ENCODE measurements around the gene EMC10.
"Not testable (repeated sequence)": the region's sequence is repeated elsewhere in the genome, so short reads cannot be mapped to it uniquely, and the experiment has no call there.

The EMC10 gene

GRCh38 chr19:50476224-50476906 lies at the start of gene EMC10, which contains the start of gene GARIN5A:
TSS of gene EMC10 (plus strand) at chr19:50476507. CDS start at chr19:50476545, 38 bp downstream.
TSS of gene GARIN5A (minus strand) at chr19:50476848. CDS start at chr19:50476388, 460 bp downstream.
- peak; percentile 93 to 95 for DNase-seq (ENCODE audit: low read depth in 2 of 2)

GRCh38 chr19:50427318-50427925 lies 48.9 kb upstream of the EMC10 start:
- DNase-seq (ENCODE audit: low read depth in 2 of 2): no peak

- peak in 1 of 2 donors; percentile 14 for DNase-seq (ENCODE audit: low read depth in 2 of 2)
Measured at GRCh38 chr19:50427997-50428425, 48.3 kb upstream of the EMC10 start.

DNA sequence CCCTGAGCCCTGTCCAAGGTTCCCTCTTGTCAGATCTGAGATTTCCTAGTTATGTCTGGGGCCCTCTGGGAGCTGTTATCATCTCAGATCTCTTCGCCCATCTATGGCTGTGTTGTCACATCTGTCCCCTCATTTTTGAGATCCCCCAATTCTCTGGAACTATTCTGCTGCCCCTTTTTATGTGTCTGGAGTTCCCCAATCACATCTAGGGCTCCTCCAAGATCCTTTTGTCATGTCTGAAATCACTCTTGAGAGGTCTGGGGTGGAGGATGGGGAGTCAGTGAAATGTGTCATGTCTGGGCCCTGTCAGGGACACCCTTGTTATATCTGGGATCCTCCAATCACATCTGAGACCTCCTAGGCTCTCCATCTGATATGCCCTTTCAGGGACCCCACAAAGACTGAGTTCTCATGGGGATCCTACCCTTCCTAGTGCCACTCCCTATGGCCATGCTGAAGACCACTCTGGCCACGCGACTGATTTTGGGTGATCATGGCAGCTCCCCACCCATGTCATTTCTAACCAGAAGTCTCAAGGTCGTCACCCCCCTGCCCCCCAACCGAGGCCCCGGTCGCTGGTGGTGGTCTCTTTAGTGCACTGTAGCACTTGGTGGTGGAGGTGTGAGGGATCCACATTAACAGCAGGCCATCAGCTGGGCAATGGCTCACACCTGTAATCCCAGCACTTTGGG lies 47.4 kb upstream of the EMC10 start:
- no peak for DNase-seq (ENCODE audit: low read depth in 2 of 2)

DNA sequence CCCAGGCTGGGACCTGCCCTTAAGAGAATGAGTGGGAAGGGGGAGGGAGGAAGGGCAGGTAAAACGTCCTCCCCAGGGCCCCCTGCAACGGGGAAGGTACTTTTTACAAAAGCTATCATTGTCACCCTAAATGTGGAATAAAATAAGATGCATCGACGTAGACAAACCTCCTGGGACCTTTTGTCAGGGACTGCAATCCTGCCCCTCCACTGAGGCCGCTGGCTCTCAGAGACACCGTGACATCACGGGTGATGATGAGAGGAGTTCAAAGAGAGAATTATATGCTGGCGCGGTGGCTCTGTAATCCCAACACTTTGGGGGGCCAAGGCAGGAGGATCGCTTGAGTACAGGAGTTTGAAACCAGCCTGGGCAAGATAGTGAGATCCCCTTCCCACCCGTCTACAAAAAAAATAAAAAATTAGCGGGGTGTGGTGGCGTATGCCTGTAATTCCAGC lies 45.4 kb upstream of the EMC10 start:
- no peak for DNase-seq (ENCODE audit: low read depth in 2 of 2)

DNA sequence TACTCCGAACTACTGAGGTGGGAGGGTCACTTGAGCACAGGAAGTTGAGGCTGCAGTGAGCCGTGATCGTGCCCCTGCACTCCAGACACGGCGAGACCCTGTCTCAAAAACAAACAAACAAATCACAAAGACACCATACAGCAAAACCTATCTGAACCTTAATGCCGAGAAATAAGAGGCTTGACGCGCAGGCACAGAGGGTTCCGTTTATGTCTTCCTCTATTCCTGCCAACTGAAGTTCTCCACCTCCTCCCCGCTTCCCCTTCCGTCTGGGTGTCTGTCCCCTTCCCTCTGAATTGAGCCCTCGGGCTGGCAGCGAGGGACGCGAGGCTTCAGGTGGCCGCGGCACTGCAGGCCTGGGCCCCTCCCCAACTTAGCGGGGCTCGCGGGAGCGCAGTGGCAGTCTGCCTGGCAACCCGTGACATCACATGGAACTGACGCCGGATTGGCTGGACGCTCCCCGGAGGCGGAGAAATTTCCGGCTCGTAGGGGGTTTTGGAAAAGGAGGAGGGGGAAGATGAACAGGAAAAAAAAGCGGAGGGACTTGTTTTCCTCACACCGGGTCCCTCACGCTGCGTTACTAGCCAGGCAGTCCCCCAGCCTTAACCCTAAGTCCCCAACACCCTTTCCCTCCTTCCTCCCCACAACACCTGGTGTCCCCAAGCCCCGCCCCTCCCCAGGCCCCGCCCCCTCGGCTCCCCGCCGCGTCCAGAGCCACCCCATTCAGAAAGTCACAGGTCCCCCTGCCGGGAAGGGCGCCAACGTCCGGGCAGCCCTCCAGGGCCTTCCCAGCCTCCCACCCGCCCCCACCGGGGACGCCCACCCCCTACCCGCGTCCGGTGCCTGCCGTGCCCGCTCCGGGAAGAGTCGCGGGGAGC lies 44.7 kb upstream of the EMC10 start:
- peak; percentile 69 to 87 for DNase-seq (ENCODE audit: low read depth in 2 of 2)

GRCh38 chr19:50432221-50433028 lies 43.9 kb upstream of the EMC10 start, which contains the start of gene MYBPC2:
TSS of gene MYBPC2 (plus strand) at chr19:50432892. CDS start at chr19:50432954, 62 bp downstream.
- no peak for DNase-seq (ENCODE audit: low read depth in 2 of 2)

DNA sequence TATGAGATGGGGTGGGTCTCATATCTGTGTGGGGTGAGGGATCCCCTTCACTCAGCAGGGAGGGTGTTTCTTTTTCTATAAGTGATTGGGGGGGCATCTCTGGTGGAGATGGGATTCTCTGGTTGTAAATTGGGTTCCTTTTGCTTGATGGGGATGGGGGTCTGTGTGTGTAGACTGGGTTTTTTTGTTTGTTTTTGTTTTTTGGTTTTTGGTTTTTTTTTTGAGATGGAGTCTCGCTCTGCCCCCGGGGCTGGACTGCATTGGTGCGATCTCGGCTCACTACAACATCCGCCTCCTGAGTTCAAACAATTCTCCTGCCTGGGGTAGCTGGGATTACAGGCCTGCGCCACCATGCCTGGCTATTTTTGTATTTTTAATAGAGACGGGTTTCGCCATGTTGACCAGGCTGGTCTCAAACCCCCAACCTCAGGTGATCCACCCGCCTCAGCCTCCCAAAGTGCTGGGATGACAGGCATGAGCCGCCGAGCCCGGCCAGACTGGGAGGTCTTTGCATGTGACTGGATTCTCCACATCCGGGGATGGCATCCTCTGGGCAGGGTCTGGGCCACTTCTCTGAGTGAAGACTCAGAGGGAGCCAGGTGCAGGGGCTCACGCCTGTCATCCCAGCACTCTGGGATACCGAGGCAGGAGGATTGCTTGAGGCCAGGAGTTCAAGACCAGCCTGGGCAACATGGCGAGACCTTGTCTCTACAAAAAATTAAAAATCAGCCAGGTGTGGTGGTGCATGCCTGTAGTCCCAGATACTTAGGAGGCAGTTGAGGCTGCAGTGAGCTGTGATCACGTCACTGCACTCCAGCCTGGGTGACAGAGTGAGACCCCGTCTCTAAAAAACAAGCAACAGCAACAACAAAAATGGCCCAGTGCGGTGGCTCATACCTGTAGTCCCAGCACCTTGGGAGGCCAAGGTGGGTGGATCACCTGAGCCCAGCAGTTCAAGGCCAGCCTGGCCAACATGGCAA lies 42.8 kb upstream of the EMC10 start:
- no peak for DNase-seq (ENCODE audit: low read depth in 2 of 2)

DNA sequence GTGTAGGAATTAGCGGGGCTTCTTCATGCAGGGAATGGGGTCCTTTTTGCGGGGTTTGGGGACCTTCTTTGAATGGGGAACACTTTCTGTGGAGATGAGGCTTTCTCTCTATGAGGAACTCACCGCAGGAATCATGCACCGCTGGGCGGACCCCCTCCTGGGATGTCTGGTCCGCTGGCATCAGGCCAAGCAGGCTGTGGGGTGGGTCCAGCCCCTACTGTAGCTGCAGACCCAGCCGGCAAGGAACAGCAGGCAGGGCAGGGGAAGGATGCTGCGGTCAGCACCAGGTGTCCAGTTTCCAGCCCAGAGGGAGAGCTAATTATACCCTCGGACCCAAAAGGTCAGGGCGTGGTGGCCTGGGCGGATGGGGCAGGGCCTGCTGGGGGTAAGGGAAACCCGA lies 41.8 kb upstream of the EMC10 start:
- no peak for DNase-seq (ENCODE audit: low read depth in 2 of 2)

DNA sequence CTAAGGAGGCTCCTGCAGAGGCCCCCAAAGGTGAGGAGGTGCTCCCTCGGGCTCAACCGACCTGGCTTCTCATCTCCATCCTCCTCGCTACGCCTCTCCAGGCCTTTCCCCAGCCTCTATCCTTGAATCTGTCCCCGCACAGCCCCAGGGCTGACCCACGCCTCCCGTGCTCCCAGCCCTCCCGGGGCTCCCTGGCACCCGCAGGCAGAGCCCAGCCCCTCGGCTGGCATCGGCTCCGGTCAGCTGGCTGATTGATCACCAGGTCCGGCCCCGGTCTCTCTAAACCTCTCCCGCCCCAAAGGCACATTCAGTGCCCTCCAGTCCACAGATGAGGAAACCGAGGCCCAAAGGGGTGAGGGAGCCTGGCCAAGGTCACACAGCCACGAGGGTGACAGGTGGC lies 41.1 kb upstream of the EMC10 start:
- DNase-seq (ENCODE audit: low read depth in 2 of 2): no peak

GRCh38 chr19:50435627-50436026 lies 40.7 kb upstream of the EMC10 start:
- DNase-seq (ENCODE audit: low read depth in 2 of 2): no peak

DNA sequence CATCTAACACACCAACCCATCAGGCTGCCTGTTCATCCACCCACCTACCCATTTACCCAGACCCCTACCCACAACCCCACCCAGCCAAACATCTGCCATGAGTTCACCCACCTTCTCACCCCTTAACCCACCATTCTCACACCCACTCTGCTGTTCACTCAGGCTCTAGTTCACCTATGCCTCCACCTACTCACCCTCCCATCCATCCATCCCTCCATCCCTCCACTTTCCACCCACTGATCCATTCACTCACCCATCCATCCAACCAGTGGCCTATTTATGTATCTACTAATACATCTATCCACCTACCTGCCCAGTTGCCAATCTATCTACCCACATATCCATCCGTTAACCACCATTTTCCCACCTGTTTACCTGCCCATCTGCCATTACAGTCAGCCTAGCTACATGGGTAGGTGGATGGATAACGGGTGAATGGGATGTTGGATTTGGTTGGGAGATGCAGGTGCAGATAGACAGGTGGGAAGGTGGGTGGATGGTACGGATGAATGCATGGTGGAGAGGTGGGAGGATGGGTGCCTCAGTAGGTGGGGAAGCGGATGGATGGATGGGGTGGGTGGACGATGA lies 38.4 kb upstream of the EMC10 start:
- no peak for DNase-seq (ENCODE audit: low read depth in 2 of 2)

GRCh38 chr19:50439130-50439529 lies 37.2 kb upstream of the EMC10 start:
- DNase-seq (ENCODE audit: low read depth in 2 of 2): not testable (repeated sequence)

GRCh38 chr19:50444059-50444458 lies 32.2 kb upstream of the EMC10 start:
- no peak for DNase-seq (ENCODE audit: low read depth in 2 of 2)

DNA sequence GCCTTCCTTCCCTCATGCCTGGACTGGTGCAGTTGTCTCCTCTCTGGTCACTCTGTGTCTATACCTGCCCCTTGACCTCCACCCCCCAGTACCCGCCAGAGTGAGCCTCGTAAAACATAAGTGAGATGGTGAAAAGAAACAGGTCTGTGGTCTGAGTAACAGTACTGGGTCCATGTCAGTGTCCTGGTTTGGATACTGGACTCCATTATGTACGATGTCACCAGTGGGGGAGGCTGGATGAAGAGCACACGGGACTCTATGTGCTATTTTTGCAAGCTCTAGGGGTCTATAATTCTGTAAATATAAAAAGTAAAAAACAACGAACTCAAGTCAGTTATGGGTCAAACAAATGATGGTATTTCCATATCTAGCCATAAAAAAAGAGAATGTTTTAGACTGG lies 29.3 kb upstream of the EMC10 start:
- DNase-seq (ENCODE audit: low read depth in 2 of 2): no peak

DNA sequence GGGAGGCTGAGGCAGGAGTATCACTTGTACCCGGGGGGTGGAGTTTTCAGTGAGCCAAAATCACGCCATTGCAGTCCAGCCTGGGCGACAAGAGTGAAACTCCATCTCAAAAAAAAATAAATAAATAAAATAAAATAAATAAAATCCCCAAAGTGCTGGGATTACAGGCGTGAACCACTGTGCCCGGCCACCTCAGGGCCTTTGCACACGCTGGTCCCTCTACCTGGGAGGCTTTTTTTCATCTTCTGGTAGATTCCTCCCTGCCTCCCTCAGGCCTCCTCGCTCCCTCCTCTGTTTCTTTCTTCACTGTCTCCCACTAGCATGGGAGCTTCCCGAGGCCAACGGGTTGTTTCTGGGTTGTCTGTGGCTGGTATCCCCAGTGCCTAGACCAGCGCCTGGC lies 28.6 kb upstream of the EMC10 start:
- DNase-seq (ENCODE audit: low read depth in 2 of 2): no peak

DNA sequence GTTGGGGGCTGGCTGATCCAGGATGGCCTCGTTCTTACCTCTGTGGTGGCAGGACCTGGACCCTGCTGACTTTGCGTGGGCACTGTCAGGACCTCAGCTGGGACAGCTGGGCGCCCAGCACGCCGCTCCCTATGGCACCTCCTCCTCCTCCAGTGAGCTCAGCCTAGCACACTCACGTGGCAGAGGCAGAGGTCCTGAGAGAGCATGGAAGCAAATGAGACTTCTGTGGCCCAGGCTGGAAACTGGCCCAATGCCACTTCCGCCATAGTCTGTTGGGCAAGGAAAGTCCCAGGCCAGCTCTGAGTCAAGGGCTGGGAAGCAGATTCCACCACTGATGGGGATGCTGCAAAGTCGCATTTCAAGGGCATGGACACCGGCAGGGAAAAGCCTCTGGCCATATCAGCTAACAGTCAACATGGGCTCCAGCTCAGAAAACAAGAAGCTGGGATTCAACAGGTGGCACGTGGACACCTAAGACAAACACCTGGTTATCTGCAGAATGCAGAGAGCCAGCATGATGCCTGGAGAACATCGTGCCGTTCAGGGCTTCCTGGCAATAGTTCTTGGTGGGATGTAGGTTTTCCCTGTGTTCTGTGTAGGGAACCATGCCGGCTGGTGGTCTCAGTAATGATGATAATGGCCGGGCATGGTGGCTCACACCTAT lies 26.9 kb upstream of the EMC10 start:
- DNase-seq (ENCODE audit: low read depth in 2 of 2): no peak

- DNase-seq (ENCODE audit: low read depth in 2 of 2): no peak
Measured at GRCh38 chr19:50450369-50451222, 25.7 kb upstream of the EMC10 start.

All from stimulated activated CD4-positive, alpha-beta T cell treated with anti-CD3 and anti-CD28 coated beads, Interleukin-4, amount 100 ng/mL, for 48 hours (primary cell).